Fibroblast of skin of abdomen (primary cell): ENCODE data around the gene CD177.
"Not testable (repeated sequence)": the region's sequence is repeated elsewhere in the genome, so short reads cannot be mapped to it uniquely, and the experiment has no call there.

ENCODE experiments used
- DNase-seq: peaks from one replicate; pipeline ENCODE4 v3.0.0-alpha.2; 2013

CD177 gene

DNA sequence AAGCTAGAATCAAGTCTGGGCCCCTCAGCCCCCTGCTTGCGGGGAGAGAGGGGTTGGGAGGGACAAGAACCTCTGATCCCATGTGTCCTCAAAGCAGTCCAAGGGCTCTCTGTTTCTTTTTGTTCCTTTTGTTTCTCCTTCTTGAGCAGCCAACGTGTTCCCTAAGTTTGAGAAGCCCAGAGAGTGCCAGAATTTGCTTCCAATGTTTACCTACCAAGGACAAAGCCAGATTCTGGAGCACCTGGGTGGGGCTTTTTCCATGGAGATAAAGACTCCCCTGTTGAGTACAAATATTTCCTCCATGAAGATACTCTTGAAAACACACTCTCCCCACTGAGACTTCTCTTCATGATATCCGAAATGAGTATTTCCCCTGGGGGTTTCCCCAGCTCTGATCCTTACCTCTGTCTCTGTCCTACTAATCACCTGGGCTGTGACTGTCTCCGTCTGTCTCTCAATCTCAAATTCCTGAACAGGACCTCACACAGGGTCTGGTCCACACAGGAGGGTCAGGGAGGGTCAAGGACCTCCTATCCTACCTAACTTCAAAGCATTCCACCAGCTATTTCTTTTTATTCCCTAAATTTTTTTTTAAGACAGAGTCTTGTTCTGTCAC is 27.4 kb downstream of the CD177 start:
- no peak for DNase-seq

DNA sequence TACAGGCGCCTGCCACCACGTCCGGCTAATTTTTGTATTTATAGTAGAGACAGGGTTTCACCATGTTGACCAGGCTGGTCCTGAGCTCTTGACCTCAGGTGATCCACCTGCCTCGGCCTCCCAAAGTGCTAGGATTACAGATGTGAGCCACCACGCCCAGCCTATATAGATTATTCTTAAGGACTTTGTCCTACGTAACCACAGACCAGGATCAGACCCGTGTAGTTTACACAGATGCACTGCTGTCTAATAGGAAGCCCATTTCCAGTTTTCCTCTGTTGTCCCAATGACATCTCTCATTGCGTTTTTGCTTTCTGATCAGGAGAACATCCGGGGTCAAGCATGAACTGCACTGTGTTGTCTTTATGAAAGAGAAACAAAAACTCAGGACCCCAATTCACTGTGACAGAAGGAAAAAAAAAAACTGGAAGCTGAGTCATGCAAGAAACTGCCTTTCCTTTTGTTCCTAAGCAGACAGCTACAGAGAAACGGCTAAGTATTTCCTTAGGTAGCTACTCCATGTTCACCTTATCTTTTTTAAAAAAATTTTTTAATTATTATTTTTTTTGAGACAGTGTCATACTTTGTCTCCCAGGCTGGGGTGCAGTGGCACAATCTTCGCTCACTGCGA is 29.2 kb downstream of the CD177 start:
- not testable (repeated sequence) for DNase-seq

DNA sequence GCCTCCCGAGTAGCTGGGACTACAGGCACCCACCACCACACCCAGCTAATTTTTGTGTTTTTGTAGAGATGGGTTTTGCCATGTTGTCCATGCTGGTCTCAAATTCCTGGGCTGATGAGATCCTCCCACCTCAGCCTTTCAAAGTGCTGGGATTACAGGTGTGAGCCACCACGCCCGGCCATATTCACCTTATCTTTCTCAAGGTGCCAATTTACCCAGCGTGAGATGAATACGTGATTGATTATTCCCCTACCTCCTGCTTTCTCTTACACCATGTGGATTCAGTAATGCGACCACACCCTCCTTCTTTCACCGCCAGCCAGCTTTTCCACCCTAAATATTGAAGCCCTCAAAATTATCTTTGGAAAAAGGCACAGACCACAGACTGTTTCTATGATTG is 29.8 kb downstream of the CD177 start:
- not testable (repeated sequence) for DNase-seq

DNA sequence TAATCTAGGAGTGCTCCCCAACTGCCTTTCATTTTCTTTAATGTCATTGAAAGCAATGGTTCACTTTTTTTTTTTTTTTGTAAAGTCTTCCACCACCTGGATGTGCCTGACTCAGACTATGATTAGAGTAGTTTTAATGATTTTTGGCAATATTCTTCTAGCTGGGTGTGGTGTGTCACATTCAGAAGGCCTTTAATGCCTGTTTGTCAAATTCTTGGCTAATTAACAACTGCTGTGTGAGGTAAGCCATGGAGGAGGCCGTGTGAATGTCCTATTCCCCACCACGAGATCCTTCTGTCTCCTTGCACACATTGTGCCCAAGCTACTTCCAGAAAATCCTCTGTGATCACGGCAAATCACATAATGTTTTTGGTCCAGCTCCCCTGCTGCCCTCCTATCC is 30.3 kb downstream of the CD177 start:
- DNase-seq = not testable (repeated sequence)

DNA sequence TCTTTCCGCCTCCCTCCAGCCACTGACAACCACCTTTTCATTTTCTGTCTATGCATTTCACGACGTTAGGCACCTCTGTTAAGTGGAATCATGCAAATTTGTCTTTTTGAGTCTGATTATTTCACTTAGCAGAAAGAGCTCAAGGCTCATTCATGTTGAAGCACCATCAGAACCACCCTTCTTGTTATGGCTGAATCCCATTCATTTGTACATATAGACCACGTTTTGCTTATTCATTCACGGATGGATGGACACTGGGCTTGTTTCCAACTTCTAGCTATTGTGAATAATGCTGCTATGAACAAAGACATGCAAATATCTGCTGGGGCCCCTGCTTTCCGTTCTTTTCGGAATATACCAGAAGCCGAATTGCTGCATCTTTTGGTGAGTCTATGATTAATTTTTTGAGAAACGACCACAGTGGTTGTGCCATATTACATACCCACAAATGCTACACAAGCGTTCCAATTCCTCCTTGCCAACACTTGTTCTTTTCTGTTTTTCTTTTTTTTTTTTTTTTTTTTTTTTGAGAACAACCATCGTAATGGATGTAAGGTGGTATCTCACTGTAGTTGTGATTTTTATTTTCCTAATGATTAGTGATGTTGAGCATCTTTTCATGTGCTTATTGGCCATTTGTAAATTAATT is 37.5 kb downstream of the CD177 start:
- peak; percentile 22 for DNase-seq

DNA sequence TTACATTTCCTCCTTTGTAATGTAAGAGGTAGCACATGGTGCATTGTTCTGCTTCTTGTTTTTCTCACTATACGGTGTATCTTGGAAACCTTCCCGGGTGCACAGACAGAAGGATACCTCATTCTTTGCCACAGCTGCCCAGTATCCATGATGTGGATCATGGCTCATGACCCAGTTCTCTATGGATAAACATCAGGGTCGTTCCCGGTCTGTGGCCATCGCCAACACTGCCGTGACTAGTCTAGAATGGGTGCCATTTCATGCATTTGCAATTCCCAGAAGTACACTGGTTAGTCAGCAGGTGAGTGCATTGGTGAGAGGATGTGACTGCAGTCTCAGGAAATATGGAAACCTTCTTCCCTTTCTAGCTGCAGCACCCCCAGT is 38.1 kb downstream of the CD177 start:
- DNase-seq = not testable (repeated sequence)

DNA sequence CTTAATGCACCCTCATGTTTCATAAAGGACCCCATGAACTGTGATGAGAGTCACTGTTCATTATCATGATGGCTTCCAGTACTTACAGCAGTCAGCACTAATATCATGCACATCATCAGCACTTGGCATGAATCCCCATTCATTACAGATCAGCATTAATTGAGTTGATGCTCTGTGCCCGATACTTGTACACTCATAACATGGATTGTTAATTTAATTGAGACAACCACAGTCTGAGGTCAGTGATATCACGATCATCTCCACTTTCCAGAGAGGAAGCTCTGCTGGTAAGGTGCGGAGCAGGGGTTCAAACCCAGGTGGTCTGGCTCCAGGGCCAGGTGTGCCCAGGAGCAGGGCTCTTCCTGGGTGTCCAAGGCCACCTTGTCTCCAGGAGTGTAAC is 40.0 kb downstream of the CD177 start:
- not testable (repeated sequence) for DNase-seq

DNA sequence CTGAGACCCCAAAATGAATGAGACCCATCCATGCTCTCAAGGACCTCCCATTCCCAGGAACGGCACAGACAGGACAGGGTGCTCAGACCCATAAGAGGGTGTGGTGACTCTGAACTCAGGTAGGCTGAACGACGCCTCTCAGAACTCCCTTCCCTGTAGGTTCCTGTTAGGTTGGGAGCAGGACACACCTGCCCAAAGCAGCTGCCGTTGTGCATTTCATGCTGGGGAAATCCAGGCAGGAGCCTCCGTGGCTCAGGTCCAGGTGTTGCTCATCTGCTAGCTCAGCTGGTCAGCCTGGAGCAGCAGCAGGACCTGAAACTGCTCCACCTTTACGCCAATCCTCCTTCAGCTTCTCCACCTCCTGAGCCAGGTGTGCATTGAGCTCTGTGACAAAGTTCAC is 42.1 kb downstream of the CD177 start:
- DNase-seq = no peak

DNA sequence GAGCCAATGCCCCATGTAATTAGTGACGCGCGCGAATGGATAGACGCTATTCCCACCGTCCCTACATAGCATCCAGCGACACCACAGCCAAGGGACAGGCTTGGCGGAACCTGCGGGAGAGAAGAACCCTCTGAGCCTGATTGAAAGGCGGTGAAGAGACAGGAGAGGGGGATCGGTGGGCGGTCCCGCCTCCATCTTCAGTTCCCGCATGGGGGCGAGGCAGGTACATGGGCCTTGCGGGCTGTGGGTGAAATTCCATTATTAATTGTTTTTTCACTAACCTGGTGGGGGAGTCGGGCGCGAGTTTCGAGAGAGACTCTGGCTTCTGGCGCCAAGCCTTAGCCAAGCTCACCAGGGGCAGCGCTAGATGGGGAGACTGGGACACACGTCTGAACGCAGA is 52.8 kb downstream of the CD177 start:
- DNase-seq = no peak

DNA sequence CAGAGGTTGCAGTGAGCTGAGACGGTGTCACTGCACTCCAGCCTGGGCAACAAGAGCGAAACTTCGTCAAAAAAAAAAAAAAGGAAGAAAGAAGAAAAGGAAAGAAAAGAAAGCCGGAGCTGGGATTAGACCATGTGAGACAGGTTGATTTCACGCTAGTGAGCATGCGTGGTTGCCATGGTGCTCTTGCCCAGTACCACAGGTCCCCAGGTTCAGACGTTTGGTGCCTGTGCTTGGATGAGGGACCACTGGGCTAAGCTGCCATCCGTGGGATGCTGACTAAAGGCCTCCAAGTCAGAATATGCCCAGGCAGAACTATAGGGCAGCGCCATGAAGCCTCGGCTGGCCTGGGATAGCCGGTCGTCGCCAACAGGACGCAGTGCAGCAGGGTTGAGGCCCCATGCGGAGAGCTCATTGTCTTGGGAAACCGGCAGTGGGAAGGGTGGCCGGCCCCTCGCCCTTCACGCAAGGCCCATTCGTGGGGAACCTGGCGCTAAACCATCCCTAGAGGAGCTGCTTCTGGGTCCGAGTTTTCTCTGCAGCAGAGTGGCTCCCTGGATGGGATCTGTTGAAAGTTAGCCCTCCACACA is 54.0 kb downstream of the CD177 start:
- DNase-seq = no peak

DNA sequence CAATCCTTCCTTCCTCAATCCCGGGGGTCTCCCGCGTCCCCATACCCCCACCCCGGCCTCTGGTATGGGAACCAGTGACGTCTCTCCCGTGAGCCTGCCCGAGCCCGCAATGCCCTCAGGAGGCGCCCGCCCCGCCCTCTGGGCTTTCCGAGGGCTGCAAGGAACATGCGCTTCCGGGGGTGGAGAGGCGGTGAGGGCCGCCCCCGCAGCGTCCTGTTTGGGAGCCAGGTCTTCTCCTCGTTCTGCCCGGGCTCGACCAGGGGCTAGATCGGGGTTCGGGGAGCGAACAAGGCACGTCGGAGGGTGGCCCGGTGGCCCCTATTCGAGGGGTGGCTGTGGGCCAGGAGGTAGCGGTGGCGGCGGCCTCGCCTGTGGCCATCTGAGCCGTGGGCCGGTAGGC is 54.6 kb downstream of the CD177 start:
- DNase-seq = no peak

DNA sequence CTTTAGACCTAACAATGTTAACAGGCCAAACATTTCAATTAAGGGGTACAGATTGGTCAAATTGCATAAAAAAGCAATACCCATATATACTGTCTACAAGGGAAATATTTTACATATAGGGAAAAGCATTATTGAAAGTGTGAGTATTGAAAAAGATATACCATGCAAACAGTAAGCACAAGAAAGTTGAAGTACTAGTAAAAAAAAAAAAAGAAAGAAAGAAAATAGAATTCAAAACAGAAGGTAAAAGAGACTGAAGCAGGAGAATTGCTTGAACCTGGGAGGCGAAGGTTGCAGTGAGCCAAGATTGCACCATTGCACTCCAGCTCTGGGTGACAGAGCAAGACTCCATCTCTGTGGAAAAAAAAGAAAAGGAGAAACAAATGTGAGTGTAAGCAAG is 55.9 kb downstream of the CD177 start:
- DNase-seq = no peak

DNA sequence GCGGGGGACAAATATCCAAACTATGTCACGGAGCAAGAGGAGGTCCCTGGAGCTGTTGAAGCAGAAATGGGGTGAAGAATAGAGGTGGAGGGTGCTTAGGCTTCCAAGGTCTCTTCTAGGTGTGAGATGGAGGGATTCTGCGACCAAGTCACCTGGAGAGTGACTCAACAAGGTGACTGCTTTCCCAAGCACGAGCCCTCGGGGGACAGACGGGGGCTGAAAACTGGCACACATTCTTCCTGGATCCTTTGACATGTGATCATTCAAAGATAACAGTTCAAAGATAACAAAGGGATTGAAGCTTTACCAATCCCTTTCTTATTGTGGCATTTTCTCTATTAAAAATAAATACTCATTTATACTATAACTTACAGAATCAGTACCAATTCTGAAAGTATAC is 59.0 kb downstream of the CD177 start:
- no peak for DNase-seq
